Measurements from ENCODE around the gene CACNA1S.

- TF ChIP-seq MAZ (IDR thresholded peaks at IDR 0.05; ENCODE audit: borderline replicate concordance, low read depth, low read length) = no peak
- TF ChIP-seq, protein P1, sequence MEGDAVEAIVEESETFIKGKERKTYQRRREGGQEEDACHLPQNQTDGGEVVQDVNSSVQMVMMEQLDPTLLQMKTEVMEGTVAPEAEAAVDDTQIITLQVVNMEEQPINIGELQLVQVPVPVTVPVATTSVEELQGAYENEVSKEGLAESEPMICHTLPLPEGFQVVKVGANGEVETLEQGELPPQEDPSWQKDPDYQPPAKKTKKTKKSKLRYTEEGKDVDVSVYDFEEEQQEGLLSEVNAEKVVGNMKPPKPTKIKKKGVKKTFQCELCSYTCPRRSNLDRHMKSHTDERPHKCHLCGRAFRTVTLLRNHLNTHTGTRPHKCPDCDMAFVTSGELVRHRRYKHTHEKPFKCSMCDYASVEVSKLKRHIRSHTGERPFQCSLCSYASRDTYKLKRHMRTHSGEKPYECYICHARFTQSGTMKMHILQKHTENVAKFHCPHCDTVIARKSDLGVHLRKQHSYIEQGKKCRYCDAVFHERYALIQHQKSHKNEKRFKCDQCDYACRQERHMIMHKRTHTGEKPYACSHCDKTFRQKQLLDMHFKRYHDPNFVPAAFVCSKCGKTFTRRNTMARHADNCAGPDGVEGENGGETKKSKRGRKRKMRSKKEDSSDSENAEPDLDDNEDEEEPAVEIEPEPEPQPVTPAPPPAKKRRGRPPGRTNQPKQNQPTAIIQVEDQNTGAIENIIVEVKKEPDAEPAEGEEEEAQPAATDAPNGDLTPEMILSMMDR (conservative IDR thresholded peaks at IDR 0.05; ENCODE audit: low read depth, low read length) = no peak
- TF ChIP-seq POLR2A (IDR thresholded peaks at IDR 0.05; ENCODE audit: low read depth, low read length) = no peak
- no peak for TF ChIP-seq MAFK (IDR thresholded peaks at IDR 0.05; ENCODE audit: low read depth, low read length)
Measured at GRCh38 chr1:201009962-201010645, 102.1 kb downstream of the CACNA1S start.

Data from IMR-90 (cell line).